Measurements from ENCODE around the gene APLP2.
"Not testable (repeated sequence)": the region's sequence is repeated elsewhere in the genome, so short reads cannot be mapped to it uniquely, and the experiment has no call there.

Gene APLP2

GRCh38 chr11:130061017-130061416 lies 8.7 kb upstream of the APLP2 start:
- no peak for DNase-seq

- DNase-seq = no peak
Measured at GRCh38 chr11:130062026-130062425, 7.7 kb upstream of the APLP2 start.

GRCh38 chr11:130063451-130063850 lies 6.2 kb upstream of the APLP2 start:
- no peak for DNase-seq

- DNase-seq = no peak
Measured at GRCh38 chr11:130064596-130064995, 5.1 kb upstream of the APLP2 start.

- DNase-seq = no peak
Measured at GRCh38 chr11:130066338-130066737, 3.4 kb upstream of the APLP2 start.

- DNase-seq = no peak
Measured at GRCh38 chr11:130068546-130068985, 1.1 kb upstream of the APLP2 start.

- DNase-seq = no peak
Measured at GRCh38 chr11:130068986-130069658, 572 bp upstream of the APLP2 start.

GRCh38 chr11:130070109-130070845 lies 583 bp downstream of the APLP2 start:
- DNase-seq = no peak

- DNase-seq = no peak
Measured at GRCh38 chr11:130070846-130071200, 1.1 kb downstream of the APLP2 start.

- DNase-seq = no peak
Measured at GRCh38 chr11:130071211-130071712, 1.6 kb downstream of the APLP2 start.

GRCh38 chr11:130074736-130075135 lies 5.0 kb downstream of the APLP2 start:
- no peak for DNase-seq

GRCh38 chr11:130076778-130077481 lies 7.2 kb downstream of the APLP2 start:
- no peak for DNase-seq

- DNase-seq = no peak
Measured at GRCh38 chr11:130077671-130078070, 8.0 kb downstream of the APLP2 start.

GRCh38 chr11:130078080-130078479 lies 8.4 kb downstream of the APLP2 start:
- no peak for DNase-seq

- DNase-seq = no peak
Measured at GRCh38 chr11:130085671-130086290, 16.1 kb downstream of the APLP2 start.

- DNase-seq = no peak
Measured at GRCh38 chr11:130086669-130087068, 17.0 kb downstream of the APLP2 start.

GRCh38 chr11:130087294-130087926 lies 17.7 kb downstream of the APLP2 start:
- DNase-seq = no peak

GRCh38 chr11:130088217-130088616 lies 18.5 kb downstream of the APLP2 start:
- no peak for DNase-seq

GRCh38 chr11:130088919-130089673 lies 19.4 kb downstream of the APLP2 start:
- no peak for DNase-seq

- no peak for DNase-seq
Measured at GRCh38 chr11:130089674-130090073, 20.0 kb downstream of the APLP2 start.

GRCh38 chr11:130090517-130090916 lies 20.8 kb downstream of the APLP2 start:
- not testable (repeated sequence) for DNase-seq

- not testable (repeated sequence) for DNase-seq
Measured at GRCh38 chr11:130091169-130091568, 21.5 kb downstream of the APLP2 start.
